K562 (cell line): Measurements from ENCODE around the gene ZBTB26. TPM values are rescaled to one million over a fixed set of nuclear protein-coding genes. Genes with fewer than 3 reads are reported as not detected.

ENCODE experiments used
- ATAC-seq: fragments of 200-7000 bp; cut with Tn5 transposase; 3 replicates; pipeline ENCODE4 v1.9.1; 2020; ENCODE audit warnings: moderate library complexity
- BruUV-seq: library from RNA; stranded (reverse); fragments of 400-500 nt; replicated peaks from 2 replicates; lab custom pipeline; 2021; lab: Mats Ljungman, UMichigan
- CTCF ChIA-PET: fragments of 300-600 bp; formaldehyde crosslinking; extraction: SDS; loops from one replicate; lab custom pipeline; 2021; ENCODE audit warnings: low intra/inter-chr PET ratio; lab: Yijun Ruan, JAX
- POLR2A ChIA-PET: fragments of 300-600, 350-650 bp; sonication (Branson Sonifier 250); formaldehyde crosslinking; extraction: SDS; loops from one replicate; lab custom pipeline; 2021; ENCODE audit warnings: antibody characterized with exemption, inconsistent platforms; lab: Yijun Ruan, JAX
- DNase-seq, 4 experiments: peaks; one replicate each; pipeline versions ENCODE4 v3.0.0 to v3.0.0-alpha.2; 2011 to 2018; ENCODE audit warnings: low spot score in 3 of 4, mixed read lengths in 3 of 4; ENCODE audit errors: extremely low read depth in 1 of 4
- FAIRE-seq: peaks from 2 replicates; lab custom pipeline; 2011; peaks lifted over from hg19 to GRCh38; lab: Jason Lieb, UNC
- H2AFZ ChIP-seq: 2 replicates; pipeline ENCODE4 v1.6.0; 2011; ENCODE audit warnings: low read depth, low read length, control low read depth, inconsistent platforms
- H3K27ac ChIP-seq: fragments of 200-600 bp; 3 replicates; pipeline ENCODE4 v1.8.0; 2011; ENCODE audit warnings: low read depth, mild to moderate bottlenecking, control low read depth, inconsistent platforms, low read length, moderate library complexity, mixed read lengths; ENCODE audit errors: extremely low read depth
- H3K27me3 ChIP-seq, 2 experiments: fragments of 300-600 bp in 1 of 2; 2 replicates in 1 of 2; 3 replicates in 1 of 2; pipeline versions ENCODE4 v1.6.0 to v1.8.0; 2011; ENCODE audit warnings: inconsistent platforms in 2 of 2, low read length in 2 of 2, mild to moderate bottlenecking in 1 of 2, mixed read lengths in 1 of 2, moderate library complexity in 1 of 2; ENCODE audit not compliant: control insufficient read depth in 2 of 2, insufficient read depth in 2 of 2
- H3K36me3 ChIP-seq: fragments of 300-600 bp; 3 replicates; pipeline ENCODE4 v1.8.0; 2011; ENCODE audit warnings: mild to moderate bottlenecking, low read length, inconsistent platforms; ENCODE audit not compliant: control insufficient read depth, insufficient read depth
- H3K4me1 ChIP-seq, 2 experiments: fragments of 200-600 bp in 1 of 2; replicated peaks in 1 of 2; 2 replicates in 1 of 2; 3 replicates in 1 of 2; pipeline versions ENCODE4 v1.5.1 to v1.8.0; 2011; ENCODE audit warnings: inconsistent platforms in 2 of 2, low read length in 2 of 2, mild to moderate bottlenecking in 1 of 2, mixed read lengths in 1 of 2, moderate library complexity in 1 of 2; ENCODE audit not compliant: control insufficient read depth in 2 of 2, insufficient read depth in 2 of 2
- H3K4me2 ChIP-seq: 2 replicates; pipeline ENCODE4 v1.6.1; 2011; ENCODE audit warnings: low read length, control low read depth, inconsistent platforms, mixed read lengths; ENCODE audit not compliant: insufficient read depth
- H3K4me3 ChIP-seq: fragments of 200-600 bp; sonication (generic), shearing (Covaris generic); 2 replicates; pipeline ENCODE4 v1.5.1; 2016; ENCODE audit warnings: control low read depth, inconsistent platforms
- H3K79me2 ChIP-seq: fragments of 200-600 bp; 3 replicates; pipeline ENCODE4 v1.8.0; 2011; ENCODE audit warnings: low read length, inconsistent platforms; ENCODE audit not compliant: control insufficient read depth, insufficient read depth
- H3K9ac ChIP-seq, 2 experiments: 2 replicates each; pipeline versions ENCODE4 v1.6.0 to v1.6.1; 2011; ENCODE audit warnings: low read depth in 2 of 2, low read length in 2 of 2, control low read depth in 1 of 2, inconsistent platforms in 1 of 2, mild to moderate bottlenecking in 1 of 2, mixed read lengths in 1 of 2; ENCODE audit not compliant: insufficient read depth in 1 of 2
- H3K9me1 ChIP-seq: one replicate; pipeline ENCODE4 v1.6.0; 2011; ENCODE audit warnings: inconsistent platforms, mild to moderate bottlenecking, low read length, moderate library complexity; ENCODE audit not compliant: control insufficient read depth, insufficient read depth
- H3K9me3 ChIP-seq: replicated peaks from 2 replicates; pipeline ENCODE4 v1.5.1; 2011; ENCODE audit warnings: low read depth, low read length, inconsistent platforms; ENCODE audit not compliant: control insufficient read depth, insufficient read depth
- H4K20me1 ChIP-seq: replicated peaks from 2 replicates; pipeline ENCODE4 v1.6.1; 2011; ENCODE audit warnings: low read length, inconsistent platforms, mixed read lengths; ENCODE audit not compliant: control insufficient read depth, insufficient read depth
- ATF7 ChIP-seq: fragments of 450-650 bp; IDR thresholded peaks from 2 replicates; pipeline ENCODE4 v1.7.1; 2014; ENCODE audit warnings: mild to moderate bottlenecking, moderate library complexity
- REST ChIP-seq, 2 experiments: fragments of 450-650 bp; formaldehyde crosslinking in 1 of 2; IDR thresholded peaks; 2 replicates each; pipeline versions ENCODE4 v1.4.0 to v1.6.1; 2014 to 2020; ENCODE audit warnings: mild to moderate bottlenecking in 2 of 2, borderline replicate concordance in 1 of 2, low read depth in 1 of 2
- RHOXF2B ChIP-seq: fragments of 250-450 bp; sonication (Bioruptor Pico); conservative IDR thresholded peaks from 2 replicates; pipeline ENCODE4 v1.5.1; 2021
- WGBS: fragments of 100-300 bp; shearing (Covaris generic); methylation state at CpG from one replicate; pipeline ENCODE4 v1.1.6; 2016; ENCODE audit warnings: low coverage, mixed read lengths; ENCODE audit not compliant: insufficient coverage; ENCODE audit errors: missing lambda C conversion rate; 5-methylcytosine and 5-hydroxymethylcytosine counted together
- in situ Hi-C: fragments of 300-500 bp; cut with MboI; formaldehyde crosslinking; loops from 4 replicates; pipeline ENCODE4 v1.15.0; 2018; ENCODE audit warnings: inconsistent platforms, mixed read lengths
- intact Hi-C: fragments of 100-400 bp; cut with micrococcal nuclease; formaldehyde crosslinking; loops from 2 replicates; pipeline ENCODE4 v1.14.2; 2022
- polyA plus RNA-seq, 8 experiments: library from polyadenylated mRNA; depleted of rRNA in 4 of 8; stranded (reverse) in 5 of 8; unstranded in 3 of 8; fragments of >200 nt; fragmentation: Nextera tagmentation in 2 of 8; fragmentation: Illumina TruSeq in 1 of 8; extraction: Ambion mirVana in 2 of 8; extraction: Trizol in 1 of 8; gene quantifications; 2 replicates each; pipeline versions ENCODE4 v1.2.1 to v1.2.3, GENCODE V29; 2011 to 2014; ENCODE audit warnings: inconsistent platforms in 1 of 8, missing spikeins in 1 of 8
- total RNA-seq, 7 experiments: library from RNA; depleted of rRNA in 6 of 7; stranded (reverse); fragments of >200 nt in 6 of 7; fragmentation: Illumina TruSeq in 2 of 7; extraction: Trizol in 2 of 7; gene quantifications; 2 replicates each; pipeline versions ENCODE4 v1.2.1 to v1.2.3, GENCODE V29; 2011 to 2021; ENCODE audit warnings: low replicate concordance in 1 of 7

ZBTB26 gene
- total and polyA plus RNA-seq, 9 of the 15 experiments (the other 6 are each of a cell fraction or from before 2014, with no cell fraction given) = 2.4 to 20.7 (median 5.0) TPM

- Histone ChIP-seq H3K9me1 (peaks cover 4% of the 10 kb centered on the region), H3K27me3 (no peaks in the 10 kb centered on the region), H3K4me1 (peaks cover 7 to 9% of the 10 kb centered on the region in 2 experiments; a peak in 3 of 5 replicates), H2AFZ (no peak overlapping the region), H3K9ac (no peak overlapping the region), H3K4me3 (no peak overlapping the region), H3K27ac (no peak overlapping the region), H3K9me3 (no peaks in the 10 kb centered on the region), H3K4me2 (peak overlapping the region; percentile 89), H4K20me1 (no peaks in the 10 kb centered on the region), H3K36me3 (peaks cover 11% of the 10 kb centered on the region; the same call in 2 of the 3 replicates), H3K79me2 (peaks cover 62% of the 10 kb centered on the region)
- intact Hi-C loops = no loop called here
- no peak for FAIRE-seq
- ChIA-PET POLR2A (interaction anchor here (0.9 to 1.6 kb wide), 7 partner anchors 9 to 52 kb away, joined by 3 to 11 read pairs (median 3); partner anchors contain the start of genes RABGAP1, RC3H2 and ZBTB6), CTCF (no interaction called here)
- no peak for DNase-seq
- 38% methylated on average over 1 of the region's 1 CpG for WGBS
- in situ Hi-C loops = no loop called here
- ATAC-seq = no peak
- BruUV-seq = no TSS peak
- no peak for TF ChIP-seq ATF7
- TF ChIP-seq RHOXF2B (CRISPR knock-in tag) = no peak
- TF ChIP-seq REST (IDR thresholded peaks at IDR 0.05; ENCODE audit: borderline replicate concordance) = peak; percentile 30; the same call in 1 of the 2 replicates
- TF ChIP-seq REST (CRISPR knock-in tag; IDR thresholded peaks at IDR 0.05; ENCODE audit: low read depth) = no peak
These were observed 1.4 kb downstream of the ZBTB26 start for GRCh38 chr9:122929796-122930354.
